ENCODE results near the gene DRC7. TPM values are rescaled to one million over a fixed set of nuclear protein-coding genes. Genes with fewer than 3 reads are reported as not detected.

Gene DRC7
- total and polyA plus RNA-seq, 10 of the 15 experiments (the other 5 are each of a cell fraction or from before 2014, with no cell fraction given), result 0.06 to 0.49 (median 0.14) TPM; not detected in 4

GRCh38 chr16:57699899-57700298, 5.3 kb downstream of the DRC7 start (continued):
- TF ChIP-seq NFXL1 (IDR thresholded peaks at IDR 0.05; ENCODE audit: borderline replicate concordance) (no peak), SREBF1 (IDR thresholded peaks at IDR 0.05; ENCODE audit: low read length) (no peak), NKRF (conservative IDR thresholded peaks at IDR 0.05) (no peak), SRF (IDR thresholded peaks at IDR 0.05; ENCODE audit: low read depth in 2 of 2, low read length in 2 of 2) (no peak), MTA2 (IDR thresholded peaks at IDR 0.05; ENCODE audit: low read depth) (no peak), RELA (IDR thresholded peaks at IDR 0.05; ENCODE audit: borderline replicate concordance, partially characterized antibody) (no peak)

- Histone ChIP-seq H3K27ac (ENCODE audit: control insufficient read depth, insufficient read depth) (no peak overlapping the region), H3K79me2 (ENCODE audit: control insufficient read depth, insufficient read depth, low read length) (no peaks in the 10 kb centered on the region), H3K9me3 (replicated peaks; ENCODE audit: control insufficient read depth, insufficient read depth, low read length) (no peaks in the 10 kb centered on the region), H3K36me3 (ENCODE audit: control insufficient read depth in 2 of 2, insufficient read depth in 2 of 2, low read length in 1 of 2) (no peaks in the 10 kb centered on the region), H3K4me3 (no peak overlapping the region), H3K4me2 (ENCODE audit: control insufficient read depth, insufficient read depth) (no peak overlapping the region), H3K9ac (ENCODE audit: control insufficient read depth, insufficient read depth, low read length) (no peak overlapping the region), H3K27me3 (replicated peaks in 1 of 2; ENCODE audit: control insufficient read depth in 2 of 2, insufficient read depth in 2 of 2, low read length in 1 of 2) (no peaks in the 10 kb centered on the region; a peak in 1 of 4 replicates), H3K4me1 (ENCODE audit: control insufficient read depth, insufficient read depth, low read length) (no peaks in the 10 kb centered on the region), H2AFZ (ENCODE audit: control insufficient read depth, low read depth, low read length) (no peak overlapping the region), H4K20me1 (ENCODE audit: control insufficient read depth, insufficient read depth) (no peaks in the 10 kb centered on the region)
- in situ Hi-C loops (cut with MboI) (no loop called here), intact Hi-C loops (cut with micrococcal nuclease; ENCODE audit: unreplicated experiment) (no loop called here)
- ATAC-seq (no peak), FAIRE-seq (no peak), DNase-seq (ENCODE audit: low read depth, low spot score) (no peak)
- 41% methylated on average over 10 of the region's 10 CpGs for WGBS (ENCODE audit: insufficient coverage, insufficient replicate concordance, low lambda C conversion rate, missing lambda C conversion rate)
- POLR2A ChIA-PET, result no interaction called here
- SMC1A ChIA-PET (ENCODE audit: uncharacterized antibody, unreplicated experiment), result no interaction called here
- CTCF ChIA-PET, result no interaction called here
- RAD21 ChIA-PET (ENCODE audit: unreplicated experiment), result interaction anchor here (0.8 kb wide), 1 partner anchor 25 kb away, joined by 5 read pairs; no protein-coding TSS in a partner anchor
- BruUV-seq (replicated peaks), result no TSS peak
- TF ChIP-seq ZBTB33 (IDR thresholded peaks at IDR 0.05) (no peak), BACH1 (IDR thresholded peaks at IDR 0.05; ENCODE audit: borderline replicate concordance) (no peak), HSF1 (IDR thresholded peaks at IDR 0.05; ENCODE audit: low read depth, low read length) (no peak), CTCF (IDR thresholded peaks at IDR 0.05 in 2 of 3, conservative IDR thresholded peaks at IDR 0.05 in 1 of 3; ENCODE audit: control insufficient read depth in 2 of 3, extremely low read depth in 1 of 3, insufficient read depth in 1 of 3, low read depth in 3 of 3, low read length in 3 of 3) (no peak), POLR2AphosphoS2 (IDR thresholded peaks at IDR 0.05; ENCODE audit: low read depth, low read length) (no peak), ATF2 (IDR thresholded peaks at IDR 0.05; ENCODE audit: low read length) (no peak), NR2F1 (conservative IDR thresholded peaks at IDR 0.05) (no peak)
Observed at GRCh38 chr16:57700781-57701551, 6.4 kb downstream of the DRC7 start.
